ENCODE measurements around the gene STON2. TPM values are rescaled to one million over a fixed set of nuclear protein-coding genes. Genes with fewer than 3 reads are reported as not detected.

Gene STON2
- total and polyA plus RNA-seq, 12 donors, result 0.33 to 14.5 (median 5.7) TPM

DNA sequence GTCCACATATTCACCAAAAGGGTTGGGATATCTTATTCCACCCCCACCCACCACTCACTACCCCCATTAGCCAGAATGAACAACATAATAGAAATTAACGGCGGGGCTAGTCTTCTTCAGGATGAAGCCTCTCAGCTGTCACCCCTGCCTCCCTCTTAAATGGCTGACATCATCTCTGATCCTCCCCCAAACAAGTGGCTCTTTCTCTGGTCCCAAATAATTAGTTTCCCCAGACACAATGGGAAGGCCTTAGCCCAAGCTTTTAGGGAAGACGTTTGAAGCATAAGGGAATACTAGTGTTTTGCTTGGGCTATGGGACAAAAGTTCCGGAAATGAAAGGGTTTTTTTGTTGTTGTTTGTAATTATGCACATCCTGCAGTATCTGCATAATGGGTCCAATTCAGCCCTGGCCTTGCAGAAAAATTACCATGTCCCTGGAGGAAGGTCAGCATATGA lies 13.8 kb downstream of the STON2 start:
- TF ChIP-seq, protein P1, sequence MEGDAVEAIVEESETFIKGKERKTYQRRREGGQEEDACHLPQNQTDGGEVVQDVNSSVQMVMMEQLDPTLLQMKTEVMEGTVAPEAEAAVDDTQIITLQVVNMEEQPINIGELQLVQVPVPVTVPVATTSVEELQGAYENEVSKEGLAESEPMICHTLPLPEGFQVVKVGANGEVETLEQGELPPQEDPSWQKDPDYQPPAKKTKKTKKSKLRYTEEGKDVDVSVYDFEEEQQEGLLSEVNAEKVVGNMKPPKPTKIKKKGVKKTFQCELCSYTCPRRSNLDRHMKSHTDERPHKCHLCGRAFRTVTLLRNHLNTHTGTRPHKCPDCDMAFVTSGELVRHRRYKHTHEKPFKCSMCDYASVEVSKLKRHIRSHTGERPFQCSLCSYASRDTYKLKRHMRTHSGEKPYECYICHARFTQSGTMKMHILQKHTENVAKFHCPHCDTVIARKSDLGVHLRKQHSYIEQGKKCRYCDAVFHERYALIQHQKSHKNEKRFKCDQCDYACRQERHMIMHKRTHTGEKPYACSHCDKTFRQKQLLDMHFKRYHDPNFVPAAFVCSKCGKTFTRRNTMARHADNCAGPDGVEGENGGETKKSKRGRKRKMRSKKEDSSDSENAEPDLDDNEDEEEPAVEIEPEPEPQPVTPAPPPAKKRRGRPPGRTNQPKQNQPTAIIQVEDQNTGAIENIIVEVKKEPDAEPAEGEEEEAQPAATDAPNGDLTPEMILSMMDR (IDR thresholded peaks at IDR 0.05), result no peak
- ATAC-seq (no peak), DNase-seq (no peak)
- H3K27ac ChIP-seq, result no peak overlapping the region
- H3K9me3 ChIP-seq, result no peaks in the 10 kb centered on the region
- no peaks in the 10 kb centered on the region for H3K36me3 ChIP-seq
- 46 to 47% methylated on average over 4 of the region's 4 CpGs for WGBS, 2 donors
- H3K4me1 ChIP-seq, result no peaks in the 10 kb centered on the region
- intact Hi-C loops (cut with DNase I), result loop anchor here in 1 of 10 donors (10.0 kb wide), 1 partner anchor 652 kb away; no protein-coding TSS in a partner anchor
- H3K27me3 ChIP-seq, result peaks cover 0 to 5% (median 0%) of the 10 kb centered on the region in 7 donors
- H3K4me3 ChIP-seq, result no peak overlapping the region

DNA sequence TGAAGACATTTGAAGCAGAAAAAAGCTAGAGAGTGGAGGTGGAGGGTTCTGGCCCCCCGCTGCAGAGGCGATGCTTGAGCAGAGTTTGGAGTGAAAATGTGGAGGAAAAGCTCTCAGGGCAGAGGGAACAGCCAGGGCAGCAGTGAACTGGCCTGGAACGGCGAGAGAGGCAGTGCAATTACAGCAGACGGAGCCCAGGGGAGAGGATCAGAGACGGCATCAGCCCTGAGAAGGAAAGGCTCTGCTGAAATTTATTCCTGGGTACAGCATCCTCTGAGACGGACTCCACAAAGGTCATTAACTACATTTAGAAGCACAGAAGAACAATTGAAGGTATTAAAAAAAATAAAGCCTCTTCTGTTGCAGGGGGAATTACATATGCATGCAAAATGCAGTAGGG lies 14.2 kb downstream of the STON2 start:
- Histone ChIP-seq H3K27ac (no peak overlapping the region), H3K4me3 (no peak overlapping the region), H3K9me3 (no peaks in the 10 kb centered on the region), H3K36me3 (no peaks in the 10 kb centered on the region), H3K4me1 (no peaks in the 10 kb centered on the region), H3K27me3 (peaks cover 0 to 5% (median 0%) of the 10 kb centered on the region in 7 donors)
- TF ChIP-seq, protein P1 (IDR thresholded peaks at IDR 0.05), result no peak
- intact Hi-C loops (cut with DNase I), result loop anchor here in 1 of 10 donors (10.0 kb wide), 1 partner anchor 651 kb away; no protein-coding TSS in a partner anchor
- ATAC-seq, result no peak
- WGBS, 2 donors, result 63 to 74% methylated on average over 7 of the region's 7 CpGs
- DNase-seq, result no peak

DNA sequence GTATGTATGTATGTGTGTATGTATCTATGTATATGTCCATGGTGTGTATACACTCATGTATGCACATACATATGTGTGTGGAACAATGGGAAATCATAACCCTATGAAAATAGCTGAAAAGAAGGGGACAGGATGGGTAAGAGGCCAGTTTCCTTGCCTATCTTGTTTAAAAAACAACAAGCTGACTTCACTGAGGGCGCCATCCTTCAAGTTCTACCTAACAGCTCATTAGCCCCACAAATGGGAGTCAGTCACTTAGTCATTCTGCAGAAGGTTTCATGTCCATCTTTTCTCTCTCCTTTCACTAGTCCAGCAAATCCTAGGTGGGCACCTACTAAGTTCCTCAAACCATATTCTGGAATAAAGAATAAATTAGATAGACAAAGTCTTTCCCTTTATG lies 14.7 kb downstream of the STON2 start:
- no peaks in the 10 kb centered on the region for H3K4me1 ChIP-seq
- TF ChIP-seq, protein P1 (IDR thresholded peaks at IDR 0.05), result no peak
- H3K9me3 ChIP-seq, result peaks cover 0 to 2% (median 0%) of the 10 kb centered on the region in 11 donors
- ATAC-seq, result no peak
- H3K4me3 ChIP-seq, result no peak overlapping the region
- 79 to 83% methylated on average over 1 of the region's 1 CpG for whole genome bisulfite sequencing, 2 donors
- DNase-seq, result no peak
- H3K36me3 ChIP-seq, result no peaks in the 10 kb centered on the region
- intact Hi-C loops (cut with DNase I), result loop anchor here in 1 of 10 donors (10.0 kb wide), 1 partner anchor 651 kb away; no protein-coding TSS in a partner anchor
- H3K27ac ChIP-seq, result no peak overlapping the region
- peaks cover 0 to 5% (median 0%) of the 10 kb centered on the region in 7 donors for H3K27me3 ChIP-seq

DNA sequence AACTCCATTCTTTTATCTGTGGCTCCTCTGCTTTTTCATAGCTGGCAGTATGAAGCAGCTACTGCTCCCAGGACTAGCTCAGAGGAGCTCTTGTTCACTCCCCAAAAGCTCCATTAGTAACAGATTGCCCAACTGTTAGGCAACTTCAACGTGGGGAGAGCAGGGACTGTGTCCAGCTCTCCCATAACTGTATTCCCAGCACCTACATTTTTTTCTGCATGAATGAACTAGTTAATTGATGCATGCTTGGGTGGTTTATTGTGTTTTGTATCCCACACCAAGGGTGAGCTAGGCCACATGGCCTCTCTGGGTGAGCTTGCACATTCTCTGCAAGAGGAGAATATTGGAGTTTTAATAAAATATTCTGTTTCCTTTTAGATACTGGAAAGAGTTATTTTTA lies 15.2 kb downstream of the STON2 start:
- ATAC-seq (peak in 2 of 8 donors; percentile 61 to 82), DNase-seq (no peak)
- 49 to 61% methylated on average over 1 of the region's 1 CpG for WGBS, 2 donors
- no peak overlapping the region for H3K4me3 ChIP-seq
- peaks cover 0 to 7% (median 0%) of the 10 kb centered on the region in 11 donors for H3K9me3 ChIP-seq
- H3K27ac ChIP-seq, result no peak overlapping the region
- intact Hi-C loops (cut with DNase I), result loop anchor here in 1 of 10 donors (10.0 kb wide), 1 partner anchor 650 kb away; no protein-coding TSS in a partner anchor
- TF ChIP-seq, protein P1 (IDR thresholded peaks at IDR 0.05), result no peak
- H3K27me3 ChIP-seq, result peaks cover 0 to 5% (median 0%) of the 10 kb centered on the region in 7 donors
- no peaks in the 10 kb centered on the region for H3K4me1 ChIP-seq
- no peaks in the 10 kb centered on the region for H3K36me3 ChIP-seq
